ENCODE measurements around the gene ZNF485.
"Not testable (repeated sequence)": the region's sequence is repeated elsewhere in the genome, so short reads cannot be mapped to it uniquely, and the experiment has no call there.

Gene ZNF485

DNA sequence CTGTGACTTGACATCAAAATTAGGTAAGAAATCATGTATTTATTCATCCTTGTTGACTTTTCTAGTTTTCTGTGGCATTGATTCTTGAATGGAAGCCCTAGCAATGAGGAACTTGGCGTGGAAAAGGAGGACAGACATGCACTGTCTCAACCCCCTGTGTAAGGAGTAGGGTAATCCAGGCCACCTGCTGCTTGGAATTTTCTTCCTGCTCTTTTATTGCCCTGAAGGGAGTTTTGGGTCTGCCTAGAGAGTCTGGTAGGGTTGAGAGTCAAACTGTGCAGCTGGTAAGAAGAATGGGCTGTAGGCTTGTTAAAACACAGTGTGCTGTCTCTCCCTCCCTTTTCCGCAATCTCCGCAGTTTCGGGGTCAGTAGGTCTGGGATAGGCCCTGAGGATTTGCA is 22.7 kb downstream of the ZNF485 start:
- no peak for DNase-seq (ENCODE audit: low read depth)
- no peak overlapping the region for H3K4me3 ChIP-seq (ENCODE audit: low read depth, low read length)
- TF ChIP-seq, protein P1, sequence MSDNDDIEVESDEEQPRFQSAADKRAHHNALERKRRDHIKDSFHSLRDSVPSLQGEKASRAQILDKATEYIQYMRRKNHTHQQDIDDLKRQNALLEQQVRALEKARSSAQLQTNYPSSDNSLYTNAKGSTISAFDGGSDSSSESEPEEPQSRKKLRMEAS (IDR thresholded peaks at IDR 0.05; ENCODE audit: low read depth, low read length): no peak
- TF ChIP-seq MYC (IDR thresholded peaks at IDR 0.05; ENCODE audit: low read depth, low read length) (no peak), POLR2A (IDR thresholded peaks at IDR 0.05; ENCODE audit: extremely low read depth, insufficient read length) (no peak)
- TF ChIP-seq, protein P2, sequence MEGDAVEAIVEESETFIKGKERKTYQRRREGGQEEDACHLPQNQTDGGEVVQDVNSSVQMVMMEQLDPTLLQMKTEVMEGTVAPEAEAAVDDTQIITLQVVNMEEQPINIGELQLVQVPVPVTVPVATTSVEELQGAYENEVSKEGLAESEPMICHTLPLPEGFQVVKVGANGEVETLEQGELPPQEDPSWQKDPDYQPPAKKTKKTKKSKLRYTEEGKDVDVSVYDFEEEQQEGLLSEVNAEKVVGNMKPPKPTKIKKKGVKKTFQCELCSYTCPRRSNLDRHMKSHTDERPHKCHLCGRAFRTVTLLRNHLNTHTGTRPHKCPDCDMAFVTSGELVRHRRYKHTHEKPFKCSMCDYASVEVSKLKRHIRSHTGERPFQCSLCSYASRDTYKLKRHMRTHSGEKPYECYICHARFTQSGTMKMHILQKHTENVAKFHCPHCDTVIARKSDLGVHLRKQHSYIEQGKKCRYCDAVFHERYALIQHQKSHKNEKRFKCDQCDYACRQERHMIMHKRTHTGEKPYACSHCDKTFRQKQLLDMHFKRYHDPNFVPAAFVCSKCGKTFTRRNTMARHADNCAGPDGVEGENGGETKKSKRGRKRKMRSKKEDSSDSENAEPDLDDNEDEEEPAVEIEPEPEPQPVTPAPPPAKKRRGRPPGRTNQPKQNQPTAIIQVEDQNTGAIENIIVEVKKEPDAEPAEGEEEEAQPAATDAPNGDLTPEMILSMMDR (IDR thresholded peaks at IDR 0.05; ENCODE audit: low read depth, low read length): no peak

DNA sequence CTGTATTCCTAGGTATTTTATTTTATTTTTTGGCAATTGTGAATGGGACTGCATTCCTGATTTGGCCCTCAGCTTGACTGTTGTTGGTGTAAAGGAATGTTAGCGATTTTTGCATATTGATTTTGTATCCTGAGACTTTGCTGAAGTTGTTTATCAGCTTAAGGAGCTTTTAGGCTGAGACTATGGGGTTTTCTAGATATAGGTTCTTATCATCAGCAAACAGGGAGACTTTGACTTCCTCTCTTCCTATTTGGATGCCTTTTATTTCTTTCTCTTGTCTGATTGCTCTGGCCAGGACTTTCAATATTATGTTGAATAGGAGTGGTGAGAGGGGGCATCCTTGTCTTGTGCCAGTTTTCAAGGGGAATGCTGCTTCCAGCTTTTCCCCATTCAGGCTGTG is 29.6 kb downstream of the ZNF485 start:
- not testable (repeated sequence) for DNase-seq (ENCODE audit: low read depth); H3K4me3 ChIP-seq (ENCODE audit: low read depth, low read length)

DNA sequence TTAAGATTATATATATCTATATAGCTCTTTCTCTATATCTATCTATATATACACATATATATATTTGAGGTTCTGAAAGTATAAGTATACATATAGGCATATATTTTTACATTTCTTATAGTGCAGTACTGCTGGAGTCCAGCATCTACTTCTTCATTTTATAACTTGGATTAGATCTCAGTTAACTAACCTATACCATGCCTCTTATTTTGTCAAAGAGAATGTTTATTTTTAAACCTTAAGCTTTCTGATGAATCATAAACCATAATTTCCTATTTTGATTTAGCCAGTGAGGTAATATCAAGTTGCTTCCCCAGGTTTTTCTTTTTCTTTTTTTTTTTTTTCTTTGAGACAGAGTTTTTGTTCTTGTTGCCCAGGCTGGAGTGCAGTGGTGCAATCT is 34.4 kb downstream of the ZNF485 start:
- H3K4me3 ChIP-seq (ENCODE audit: low read depth, low read length): no peak overlapping the region
- TF ChIP-seq, protein P2 (IDR thresholded peaks at IDR 0.05; ENCODE audit: low read depth, low read length): no peak
- no peak for TF ChIP-seq MYC (IDR thresholded peaks at IDR 0.05; ENCODE audit: low read depth, low read length)
- TF ChIP-seq, protein P1 (IDR thresholded peaks at IDR 0.05; ENCODE audit: low read depth, low read length): no peak
- TF ChIP-seq POLR2A (IDR thresholded peaks at IDR 0.05; ENCODE audit: extremely low read depth, insufficient read length): no peak
- no peak for DNase-seq (ENCODE audit: low read depth)

DNA sequence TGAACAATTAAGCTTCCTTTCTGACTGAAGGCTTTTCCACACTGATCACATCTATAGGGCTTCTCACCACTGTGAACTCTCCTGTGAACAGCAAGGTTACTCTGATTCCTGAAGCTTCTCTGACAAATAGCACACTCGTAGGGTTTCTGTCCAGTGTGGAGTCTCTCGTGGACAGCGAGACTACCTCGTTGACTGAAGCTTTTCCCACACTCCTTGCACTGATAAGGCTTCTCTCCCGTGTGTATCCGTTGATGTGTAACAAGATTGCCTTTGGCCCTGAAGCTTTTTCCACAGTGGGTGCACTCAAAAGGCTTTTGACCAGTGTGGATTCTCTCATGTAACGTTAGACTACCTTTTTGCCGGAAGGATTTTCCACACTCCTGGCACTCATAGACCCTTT is 38.0 kb downstream of the ZNF485 start:
- H3K4me3 ChIP-seq (ENCODE audit: low read depth, low read length): no peak overlapping the region
- no peak for TF ChIP-seq MYC (IDR thresholded peaks at IDR 0.05; ENCODE audit: low read depth, low read length)
- TF ChIP-seq, protein P1 (IDR thresholded peaks at IDR 0.05; ENCODE audit: low read depth, low read length): no peak
- TF ChIP-seq, protein P2 (IDR thresholded peaks at IDR 0.05; ENCODE audit: low read depth, low read length): no peak
- no peak for TF ChIP-seq POLR2A (IDR thresholded peaks at IDR 0.05; ENCODE audit: extremely low read depth, insufficient read length)
- DNase-seq (ENCODE audit: low read depth): no peak

DNA sequence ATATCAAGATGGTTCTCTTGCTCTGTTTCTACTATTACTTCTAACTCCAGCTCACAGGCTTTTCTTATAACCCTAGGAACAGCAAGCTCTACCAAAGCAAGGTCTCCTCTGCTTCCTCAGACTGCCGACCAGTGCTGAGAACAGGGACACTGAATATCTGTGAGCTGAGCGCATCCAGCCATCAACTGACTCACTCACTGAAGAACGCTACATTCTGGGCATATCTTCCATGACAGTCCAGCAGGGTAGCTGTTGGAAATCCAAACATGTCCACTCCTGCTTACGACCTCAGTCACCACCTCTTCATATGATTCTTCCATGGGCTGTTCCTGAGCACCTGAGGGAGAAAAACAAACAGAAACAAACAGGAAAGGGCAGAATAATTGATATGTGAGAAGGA is 39.6 kb downstream of the ZNF485 start:
- TF ChIP-seq, protein P1 (IDR thresholded peaks at IDR 0.05; ENCODE audit: low read depth, low read length): no peak
- TF ChIP-seq, protein P2 (IDR thresholded peaks at IDR 0.05; ENCODE audit: low read depth, low read length): no peak
- TF ChIP-seq MYC (IDR thresholded peaks at IDR 0.05; ENCODE audit: low read depth, low read length): no peak
- no peak for DNase-seq (ENCODE audit: low read depth)
- no peak overlapping the region for H3K4me3 ChIP-seq (ENCODE audit: low read depth, low read length)

DNA sequence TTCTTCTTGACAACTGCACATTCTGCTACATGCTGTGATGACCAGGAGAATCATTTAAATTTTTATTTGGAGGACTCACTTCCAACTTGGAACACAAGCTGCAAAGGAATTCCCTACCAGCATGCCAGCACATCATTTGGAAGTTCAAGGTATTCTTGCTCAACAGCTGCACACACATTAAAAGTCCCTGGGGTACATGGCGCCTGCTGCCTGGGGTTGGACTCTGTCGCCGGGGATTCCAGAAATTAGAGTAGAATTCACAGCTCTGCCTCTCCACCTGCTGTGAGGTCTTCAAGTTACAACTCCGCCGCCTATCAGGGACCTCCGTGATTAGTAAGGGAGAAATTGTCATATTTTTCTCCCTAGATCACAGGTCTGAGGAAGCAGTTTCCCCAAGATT is 41.3 kb downstream of the ZNF485 start:
- TF ChIP-seq, protein P2 (IDR thresholded peaks at IDR 0.05; ENCODE audit: low read depth, low read length): no peak
- TF ChIP-seq MYC (IDR thresholded peaks at IDR 0.05; ENCODE audit: low read depth, low read length) (no peak), POLR2A (IDR thresholded peaks at IDR 0.05; ENCODE audit: extremely low read depth, insufficient read length) (no peak)
- TF ChIP-seq, protein P1 (IDR thresholded peaks at IDR 0.05; ENCODE audit: low read depth, low read length): no peak
- peak overlapping the region; percentile 55 for H3K4me3 ChIP-seq (ENCODE audit: low read depth, low read length)

More for the DNA sequence above, 41.3 kb downstream of the ZNF485 start:
- DNase-seq (ENCODE audit: low read depth): peak; percentile 8

Measured in NB4 (cell line).